Measurements from ENCODE around the gene SPOP.
A peak's percentile ranks its signal among the peaks of the same experiment; 100 is the strongest.
"Not testable (repeated sequence)": the region's sequence is repeated elsewhere in the genome, so short reads cannot be mapped to it uniquely, and the experiment has no call there.

SPOP gene

GRCh38 chr17:49695698-49696232, 17.9 kb upstream of the SPOP start:
- no peak for DNase-seq (ENCODE audit: low read depth)

- no peak for DNase-seq (ENCODE audit: low read depth)
Measured at GRCh38 chr17:49694847-49695697, 17.2 kb upstream of the SPOP start.

- DNase-seq (ENCODE audit: low read depth) = no peak
Measured at GRCh38 chr17:49692751-49693150, 14.9 kb upstream of the SPOP start.

GRCh38 chr17:49691677-49692191, 13.8 kb upstream of the SPOP start:
- no peak for DNase-seq (ENCODE audit: low read depth)

DNA sequence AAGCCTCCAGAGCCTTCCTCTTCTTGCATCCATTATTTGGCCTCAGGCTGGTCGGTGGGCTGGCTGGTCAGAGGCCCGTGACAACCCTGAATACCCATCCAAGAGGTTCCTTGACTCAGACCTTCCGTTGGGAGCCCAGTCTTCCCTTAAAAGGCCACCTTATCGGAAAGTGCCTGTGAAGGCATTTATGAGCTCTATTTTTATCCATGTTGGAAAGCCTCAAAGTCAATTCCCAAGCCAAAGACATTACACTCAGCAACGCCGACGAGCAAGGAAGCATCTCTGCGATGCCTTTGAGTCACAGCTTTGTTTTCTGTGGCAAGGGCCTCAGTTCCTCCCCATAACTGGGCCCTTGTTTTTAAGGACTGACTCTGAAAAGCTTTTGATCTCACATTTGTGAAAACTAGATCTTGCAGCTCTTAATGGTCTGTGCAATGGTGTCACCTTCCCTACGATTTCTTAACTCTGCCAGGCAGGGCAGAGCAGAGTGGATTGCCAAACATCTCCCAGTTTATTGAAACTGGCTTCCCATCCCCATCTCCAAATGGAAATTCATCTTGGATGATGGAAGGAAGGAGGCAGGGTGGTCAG, 13.3 kb upstream of the SPOP start:
- DNase-seq (ENCODE audit: low read depth) = no peak

DNA sequence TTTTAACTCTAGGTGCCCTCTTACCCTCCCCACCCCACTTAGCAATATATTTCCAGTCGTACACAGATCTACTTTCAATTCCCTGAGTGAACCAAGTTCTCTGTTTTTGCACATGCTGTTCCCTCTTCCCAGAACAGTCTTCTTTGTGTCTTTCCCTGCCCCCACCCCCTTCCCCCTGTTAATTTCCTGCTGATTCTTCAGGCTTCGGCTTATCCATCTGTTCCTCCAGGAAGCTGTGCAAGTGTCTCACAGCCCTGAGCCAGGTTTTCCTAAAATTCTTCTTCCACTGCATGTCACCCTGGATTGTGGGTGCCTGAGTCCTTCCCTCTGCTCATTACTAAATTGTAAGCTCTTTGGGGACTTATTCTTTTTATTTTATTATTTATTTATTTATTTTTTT, 12.4 kb upstream of the SPOP start:
- no peak for DNase-seq (ENCODE audit: low read depth)

- DNase-seq (ENCODE audit: low read depth) = no peak
Measured at GRCh38 chr17:49688848-49689247, 11.0 kb upstream of the SPOP start.

GRCh38 chr17:49687878-49688491, 10.1 kb upstream of the SPOP start:
- DNase-seq (ENCODE audit: low read depth) = no peak

DNA sequence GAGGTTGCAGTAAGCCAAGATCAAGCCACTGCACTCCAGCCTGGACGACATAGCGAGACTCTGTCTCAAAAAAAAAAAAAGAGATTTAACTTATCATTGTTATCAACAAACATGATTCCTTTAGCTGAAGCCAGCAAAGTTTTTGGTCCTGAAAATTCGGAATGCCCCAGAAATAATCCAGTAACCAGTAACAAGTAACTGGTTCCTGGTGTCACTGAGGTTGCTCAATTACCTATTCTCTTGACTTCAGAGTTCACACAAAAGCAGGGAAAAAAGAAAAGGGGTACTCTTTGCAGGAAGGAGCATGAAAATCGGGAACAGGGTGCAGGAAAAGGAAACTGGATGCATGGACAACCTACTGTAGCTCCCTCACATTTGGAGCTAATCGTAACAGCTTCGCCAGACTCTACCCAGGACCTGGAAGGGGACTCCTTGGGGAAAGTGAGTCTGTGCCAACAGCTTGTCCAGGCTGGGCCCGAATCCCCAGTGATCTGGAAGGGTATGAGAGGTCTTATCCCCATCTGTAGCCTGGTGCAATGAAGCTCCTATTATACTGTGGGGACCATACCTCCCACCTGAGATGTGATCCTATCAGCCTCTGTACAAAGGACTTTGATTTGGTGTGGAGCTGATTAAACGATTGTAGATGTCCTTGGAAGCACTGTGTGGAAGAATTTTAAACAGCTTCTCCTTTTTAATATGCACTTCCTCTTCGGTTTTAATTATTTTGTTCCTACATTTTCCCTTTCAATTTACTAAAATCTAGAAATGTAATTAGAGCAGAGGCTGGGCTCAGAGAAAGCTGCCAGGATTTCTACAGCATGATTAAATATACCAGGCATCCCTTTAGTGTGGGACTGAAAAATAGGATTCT, 3.4 kb upstream of the SPOP start:
- DNase-seq (ENCODE audit: low read depth) = no peak

DNA sequence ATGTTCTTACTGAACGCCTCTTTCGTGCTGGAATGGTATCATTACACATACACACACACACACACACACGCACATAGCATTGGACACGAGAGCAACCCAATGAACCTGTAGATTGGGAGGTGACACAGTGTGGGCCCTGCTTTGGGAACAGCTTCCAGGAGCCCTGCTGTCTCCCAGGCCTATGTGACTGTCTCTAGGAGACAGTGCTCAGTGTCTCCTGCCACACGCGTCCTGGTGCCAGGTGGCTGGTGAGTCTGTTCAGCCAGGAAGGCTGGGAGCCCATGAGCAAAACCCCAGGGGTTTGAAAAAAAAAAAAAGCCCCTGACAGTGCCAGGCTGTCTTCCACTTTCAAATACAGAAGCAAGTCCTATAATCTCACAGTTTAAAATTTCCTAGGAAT, 2.4 kb upstream of the SPOP start:
- DNase-seq (ENCODE audit: low read depth) = no peak

DNA sequence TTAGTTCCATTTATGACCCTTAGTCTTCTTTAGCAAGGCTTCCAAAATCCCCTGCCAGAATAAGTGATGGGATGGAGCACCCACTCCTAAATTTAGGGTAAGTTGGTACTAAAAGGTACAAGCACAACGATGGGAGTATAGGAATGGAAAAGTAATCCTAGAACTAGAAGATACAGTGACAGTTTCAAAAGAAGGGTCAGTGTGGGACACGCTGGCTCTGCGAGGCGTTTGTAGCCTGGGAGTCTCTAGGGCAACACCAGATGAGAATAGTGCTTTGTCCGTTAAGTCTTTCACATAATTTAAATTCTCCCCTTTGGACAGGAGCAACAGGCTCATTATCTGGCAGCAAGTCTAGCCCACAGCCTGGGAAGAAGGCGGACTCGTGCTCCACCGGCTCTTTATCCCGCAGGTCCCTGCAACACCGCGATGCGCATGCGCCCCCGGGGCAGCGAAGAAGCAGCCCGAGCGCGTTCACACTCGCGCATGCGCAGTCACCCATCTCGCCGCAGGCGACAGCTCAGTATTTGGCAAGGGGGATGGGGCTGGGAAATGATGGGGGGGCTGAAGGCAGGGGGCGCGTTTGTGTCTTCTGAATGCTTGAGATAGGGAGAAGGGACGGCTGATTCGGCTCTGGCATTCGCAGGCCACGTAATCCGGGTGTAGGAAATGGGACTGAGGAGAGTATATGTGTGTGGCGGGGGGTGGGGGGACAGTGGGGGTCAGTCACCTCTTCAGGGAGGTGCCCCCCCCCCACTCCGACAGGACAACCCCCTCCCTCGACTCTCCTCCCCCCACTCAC, 564 bp downstream of the SPOP start:
- DNase-seq (ENCODE audit: low read depth) = peak; percentile 89

- peak; percentile 63 for DNase-seq (ENCODE audit: low read depth)
Measured at GRCh38 chr17:49676276-49676868, 1.5 kb downstream of the SPOP start.

- no peak for DNase-seq (ENCODE audit: low read depth)
Measured at GRCh38 chr17:49674507-49674906, 3.4 kb downstream of the SPOP start.

- DNase-seq (ENCODE audit: low read depth) = not testable (repeated sequence)
Measured at GRCh38 chr17:49673679-49674078, 4.2 kb downstream of the SPOP start.

DNA sequence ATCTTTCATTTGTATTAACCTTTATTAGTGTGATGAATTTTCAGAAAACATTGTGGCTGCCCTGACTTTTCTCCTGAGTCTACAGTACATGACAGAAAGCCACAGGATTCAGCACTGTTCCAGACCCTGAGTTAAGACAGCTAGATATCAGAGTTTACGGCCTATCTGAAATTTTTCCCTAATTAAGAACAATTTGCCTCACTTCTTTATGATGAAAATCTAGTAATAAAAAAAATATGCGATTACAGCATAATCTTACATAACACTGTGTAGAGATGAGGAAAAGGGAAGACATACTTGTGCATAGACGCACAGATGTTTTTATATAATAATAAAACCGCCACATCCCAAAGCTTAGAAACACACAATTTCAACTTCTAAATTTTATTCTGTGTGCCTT, 7.3 kb downstream of the SPOP start:
- no peak for DNase-seq (ENCODE audit: low read depth)

GRCh38 chr17:49670002-49670401, 7.9 kb downstream of the SPOP start:
- DNase-seq (ENCODE audit: low read depth) = no peak

- no peak for DNase-seq (ENCODE audit: low read depth)
Measured at GRCh38 chr17:49667854-49668253, 10.0 kb downstream of the SPOP start.

DNA sequence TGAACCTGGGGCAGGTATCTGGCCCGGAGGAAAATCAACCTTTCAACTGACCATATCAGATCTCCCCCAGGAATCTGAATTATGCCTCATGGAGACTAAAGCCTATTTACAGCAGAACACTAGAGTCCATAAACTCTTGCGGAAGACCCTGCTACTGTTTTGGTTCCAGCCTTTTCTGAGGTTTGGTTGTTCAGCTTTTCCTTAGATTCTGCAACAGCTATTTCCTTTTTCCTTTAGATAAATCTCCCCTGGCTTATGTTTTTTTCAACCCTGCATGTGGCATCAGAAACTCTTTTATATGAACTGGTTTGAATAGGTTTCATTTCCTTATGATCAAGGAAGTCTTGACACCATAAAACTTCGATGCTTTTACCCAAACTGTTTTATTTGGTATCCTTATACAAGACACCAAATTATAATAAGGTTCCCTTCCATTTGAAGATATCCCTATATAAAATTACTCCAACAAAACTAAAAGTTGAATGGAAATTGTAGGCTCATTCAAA, 13.1 kb downstream of the SPOP start:
- no peak for DNase-seq (ENCODE audit: low read depth)

DNA sequence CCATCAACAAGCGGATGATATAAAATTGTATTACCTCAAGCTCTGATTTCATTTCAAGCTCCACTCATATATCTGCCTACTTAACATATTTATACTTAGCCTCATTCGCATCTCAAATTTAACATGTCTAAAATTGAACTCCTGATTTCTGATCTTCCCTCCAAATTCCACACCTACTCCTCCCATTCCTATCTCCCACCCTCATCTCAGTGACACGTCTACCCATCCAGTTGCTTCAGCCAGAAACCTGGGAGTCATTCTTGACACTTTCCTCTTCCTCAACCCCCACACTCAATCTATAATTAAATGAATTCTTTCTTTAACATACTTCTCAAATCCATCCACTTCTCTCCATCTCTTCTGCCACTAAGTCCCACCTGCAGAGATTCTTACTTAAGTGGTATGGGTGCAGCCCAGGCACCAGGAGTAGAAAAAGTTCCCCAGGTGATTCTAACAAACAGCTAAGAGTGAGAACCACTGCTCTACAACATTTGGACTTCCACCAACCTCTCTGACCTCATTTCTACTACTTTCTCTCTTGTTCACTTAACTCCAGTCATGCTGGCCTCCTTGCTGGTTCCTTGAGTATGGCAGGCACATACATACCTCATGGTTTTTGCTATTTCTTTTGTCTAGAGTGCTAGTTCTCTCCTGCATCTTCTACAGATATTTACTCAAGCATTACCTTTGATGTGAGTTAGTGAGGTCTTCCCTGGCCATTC, 18.1 kb downstream of the SPOP start:
- no peak for DNase-seq (ENCODE audit: low read depth)

DNA sequence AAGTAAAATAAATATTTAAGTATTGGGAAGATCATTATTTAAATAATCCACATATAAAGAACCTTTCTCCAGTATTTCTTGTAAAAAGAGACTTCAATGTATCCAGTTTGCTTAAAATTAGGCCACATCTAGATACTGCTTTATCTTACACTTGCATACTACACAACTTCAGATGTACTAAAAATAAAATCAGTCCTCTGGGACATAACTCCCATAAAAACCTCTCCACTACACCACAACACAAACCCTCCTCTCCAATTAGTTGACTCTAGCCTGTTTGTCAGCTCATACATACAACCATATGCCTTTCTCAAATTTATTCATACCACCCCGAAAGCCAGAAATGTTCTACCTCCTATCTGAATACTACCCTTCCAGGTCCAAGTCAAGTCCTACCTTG, 21.6 kb downstream of the SPOP start:
- DNase-seq (ENCODE audit: low read depth) = no peak
